ENCODE results near the gene TJP3. TPM values are rescaled to one million over a fixed set of nuclear protein-coding genes. Genes with fewer than 3 reads are reported as not detected.

Gene TJP3
- total and polyA plus RNA-seq, 4 donors, result 18.4 to 57.8 (median 49.6) TPM

GRCh38 chr19:3785938-3786824, 78.0 kb downstream of the TJP3 start, which contains the start of gene MATK:
TSS of gene MATK (minus strand) at chr19:3786381. CDS start at chr19:3785135, 1,246 bp downstream.
- Histone ChIP-seq H3K9me3 (ENCODE audit: control insufficient read depth in 4 of 4, insufficient read depth in 3 of 4, low read length in 3 of 4) (peaks cover 0 to 24% (median 12%) of the 10 kb centered on the region in 4 donors), H3K36me3 (ENCODE audit: control insufficient read depth in 4 of 4, insufficient read depth in 4 of 4, low read length in 4 of 4) (no peaks in the 10 kb centered on the region), H3K4me3 (peak within 1 kb of the TSS; percentile 66), H3K27me3 (ENCODE audit: control insufficient read depth in 3 of 3, insufficient read depth in 3 of 3, low read length in 2 of 3) (peaks cover 0 to 16% (median 7%) of the 10 kb centered on the region in 3 donors), H3K4me1 (ENCODE audit: control insufficient read depth in 5 of 5, insufficient read depth in 5 of 5, low read length in 5 of 5) (no peaks in the 10 kb centered on the region), H3K9ac (ENCODE audit: insufficient read depth in 1 of 2, low read length in 2 of 2) (no peak within 1 kb of the TSS), H3K27ac (ENCODE audit: low read depth in 1 of 2, low read length in 1 of 2) (peak within 1 kb of the TSS in 1 of 2 donors; percentile 32)
- TF ChIP-seq CTCF (IDR thresholded peaks at IDR 0.05; ENCODE audit: control extremely low read depth, extremely low read depth), result no peak
- DNase-seq, result no peak
- no peak for ATAC-seq (ENCODE audit: insufficient read depth, low FRiP score)
- 4 to 5% methylated on average over 67 to 98 of the region's 101 CpGs for WGBS, 2 donors

- H3K4me3 ChIP-seq, result no peak overlapping the region
- ATAC-seq (ENCODE audit: insufficient read depth, low FRiP score) (no peak), DNase-seq (no peak)
- H3K36me3 ChIP-seq (ENCODE audit: control insufficient read depth in 4 of 4, insufficient read depth in 4 of 4, low read length in 4 of 4), result no peaks in the 10 kb centered on the region
- TF ChIP-seq CTCF (IDR thresholded peaks at IDR 0.05; ENCODE audit: control extremely low read depth, extremely low read depth), result no peak
- peaks cover 0 to 14% (median 7%) of the 10 kb centered on the region in 3 donors for H3K27me3 ChIP-seq (ENCODE audit: control insufficient read depth in 3 of 3, insufficient read depth in 3 of 3, low read length in 2 of 3)
- H3K27ac ChIP-seq (ENCODE audit: low read depth in 1 of 2, low read length in 1 of 2), result no peak overlapping the region
- H3K9ac ChIP-seq (ENCODE audit: insufficient read depth in 1 of 2, low read length in 2 of 2), result no peak overlapping the region
- no peaks in the 10 kb centered on the region for H3K4me1 ChIP-seq (ENCODE audit: control insufficient read depth in 5 of 5, insufficient read depth in 5 of 5, low read length in 5 of 5)
- peaks cover 0 to 2% (median under 1%) of the 10 kb centered on the region in 4 donors for H3K9me3 ChIP-seq (ENCODE audit: control insufficient read depth in 4 of 4, insufficient read depth in 3 of 4, low read length in 3 of 4)
- WGBS, 2 donors, result 56 to 62% methylated on average over 15 to 16 of the region's 16 CpGs
Measured at GRCh38 chr19:3788996-3789778, 81.0 kb downstream of the TJP3 start.

- Histone ChIP-seq H3K9ac (ENCODE audit: insufficient read depth in 1 of 2, low read length in 2 of 2) (no peak overlapping the region), H3K27ac (ENCODE audit: low read depth in 1 of 2, low read length in 1 of 2) (no peak overlapping the region), H3K36me3 (ENCODE audit: control insufficient read depth in 4 of 4, insufficient read depth in 4 of 4, low read length in 4 of 4) (no peaks in the 10 kb centered on the region), H3K4me3 (no peak overlapping the region), H3K9me3 (ENCODE audit: control insufficient read depth in 4 of 4, insufficient read depth in 3 of 4, low read length in 3 of 4) (peaks cover 0 to 2% (median under 1%) of the 10 kb centered on the region in 4 donors), H3K4me1 (ENCODE audit: control insufficient read depth in 5 of 5, insufficient read depth in 5 of 5, low read length in 5 of 5) (no peaks in the 10 kb centered on the region), H3K27me3 (ENCODE audit: control insufficient read depth in 3 of 3, insufficient read depth in 3 of 3, low read length in 2 of 3) (peaks cover 0 to 3% (median 3%) of the 10 kb centered on the region in 3 donors)
- TF ChIP-seq CTCF (IDR thresholded peaks at IDR 0.05; ENCODE audit: control extremely low read depth, extremely low read depth), result no peak
- ATAC-seq (ENCODE audit: insufficient read depth, low FRiP score) (no peak), DNase-seq (no peak)
- 79 to 83% methylated on average over 6 of the region's 6 CpGs for WGBS, 2 donors
Measured at GRCh38 chr19:3790209-3790734, 82.1 kb downstream of the TJP3 start.

Measured in lung (tissue), 12 donors.